MG63 (cell line): ENCODE data around the gene DNAJB11. TPM values are rescaled to one million over a fixed set of nuclear protein-coding genes. Genes with fewer than 3 reads are reported as not detected.
"Not testable (repeated sequence)": the region's sequence is repeated elsewhere in the genome, so short reads cannot be mapped to it uniquely, and the experiment has no call there.

Source experiments
- DNase-seq: peaks from one replicate; pipeline ENCODE4 v3.0.0-alpha.2; 2020
- H3K27me3 ChIP-seq: fragments of 250-450 bp; sonication (Bioruptor Pico); 2 replicates; pipeline ENCODE4 v1.5.1; 2020; ENCODE audit warnings: mild to moderate bottlenecking, moderate library complexity
- H3K36me3 ChIP-seq: fragments of 250-450 bp; sonication (Bioruptor Pico); 2 replicates; pipeline ENCODE4 v1.5.1; 2020; ENCODE audit warnings: mild to moderate bottlenecking, moderate library complexity
- H3K4me3 ChIP-seq: fragments of 250-450 bp; sonication (Bioruptor Pico); 2 replicates; pipeline ENCODE4 v1.5.1; 2020; ENCODE audit warnings: mild to moderate bottlenecking, moderate library complexity
- H3K9me3 ChIP-seq: fragments of 250-450 bp; sonication (Bioruptor Pico); 2 replicates; pipeline ENCODE4 v1.5.1; 2020; ENCODE audit warnings: mild to moderate bottlenecking, moderate library complexity
- total RNA-seq: library from RNA; depleted of rRNA; stranded (reverse); fragments of >200 nt; shearing (Covaris generic); gene quantifications from 2 replicates; pipeline ENCODE4 v1.2.3, GENCODE V29; 2014; ENCODE audit warnings: low replicate concordance

DNAJB11 gene
- total RNA-seq, 1 experiment from 2014 or later, result 63.1 TPM

DNA sequence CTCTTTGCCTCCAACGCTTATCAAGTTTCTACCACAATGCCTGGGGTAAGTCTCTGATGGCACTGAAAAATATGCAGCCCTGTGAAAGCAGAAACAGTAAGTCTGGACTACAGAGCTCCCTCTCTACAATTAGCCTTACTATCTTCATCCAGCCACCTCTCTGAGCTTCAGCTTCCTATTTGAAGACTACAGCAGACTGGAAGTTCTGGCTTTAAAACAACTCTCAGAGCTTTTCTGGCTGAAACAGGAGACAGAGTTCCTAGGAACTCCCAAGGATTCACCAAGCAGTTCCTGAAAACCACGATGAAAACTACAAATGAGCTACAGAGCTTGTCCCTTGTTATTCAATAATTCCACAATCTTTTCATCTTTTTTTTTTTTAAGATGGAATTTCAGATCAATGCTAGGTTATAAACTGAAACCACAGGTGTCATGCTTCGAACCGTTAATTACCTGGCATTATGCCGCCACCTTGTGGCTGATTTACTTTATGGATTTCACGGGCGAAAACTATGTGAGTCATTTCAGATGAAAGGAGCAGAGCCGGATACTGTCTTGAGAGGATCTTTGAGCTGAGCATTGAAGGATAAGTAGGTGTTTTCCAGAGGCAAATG lies 30.2 kb upstream of the DNAJB11 start:
- no peaks in the 10 kb centered on the region; the same call in 1 of the 2 replicates for H3K36me3 ChIP-seq
- H3K27me3 ChIP-seq, result no peaks in the 10 kb centered on the region
- H3K4me3 ChIP-seq, result no peak overlapping the region
- no peaks in the 10 kb centered on the region for H3K9me3 ChIP-seq
- peak; percentile 54 for DNase-seq

DNA sequence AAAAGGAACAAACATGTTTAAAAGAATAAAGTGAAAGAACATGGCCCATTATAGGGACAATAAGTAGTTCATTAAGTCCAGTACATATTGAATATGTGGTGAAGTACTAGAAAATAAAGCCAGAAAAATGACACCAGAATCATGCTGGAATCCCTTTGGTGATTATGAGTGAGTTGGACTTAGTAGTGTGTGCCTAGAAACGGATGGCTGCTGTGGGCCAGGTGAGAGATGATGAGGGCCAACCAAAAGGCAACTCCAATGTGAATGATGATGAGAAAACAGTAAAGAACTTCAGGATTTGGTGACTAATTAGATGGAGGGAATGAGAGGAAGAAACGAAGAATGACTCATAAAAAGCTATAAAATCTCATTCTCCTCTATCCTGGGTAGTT lies 29.7 kb upstream of the DNAJB11 start:
- Histone ChIP-seq H3K36me3 (no peaks in the 10 kb centered on the region; the same call in 1 of the 2 replicates), H3K9me3 (no peaks in the 10 kb centered on the region), H3K27me3 (no peaks in the 10 kb centered on the region), H3K4me3 (no peak overlapping the region)
- no peak for DNase-seq

GRCh38 chr3:186544281-186544680 lies 26.2 kb upstream of the DNAJB11 start, which contains the start of gene CRYGS:
Gene CRYGS, minus strand, starts transcription at chr3:186544380. Its CDS starts 54 bp downstream, at chr3:186544326.
- H3K4me3 ChIP-seq, result no peak within 1 kb of the TSS
- no peaks in the 10 kb centered on the region for H3K27me3 ChIP-seq
- no peak for DNase-seq
- H3K36me3 ChIP-seq, result peaks cover 3% of the 10 kb centered on the region; the same call in 1 of the 2 replicates
- H3K9me3 ChIP-seq, result no peaks in the 10 kb centered on the region

DNA sequence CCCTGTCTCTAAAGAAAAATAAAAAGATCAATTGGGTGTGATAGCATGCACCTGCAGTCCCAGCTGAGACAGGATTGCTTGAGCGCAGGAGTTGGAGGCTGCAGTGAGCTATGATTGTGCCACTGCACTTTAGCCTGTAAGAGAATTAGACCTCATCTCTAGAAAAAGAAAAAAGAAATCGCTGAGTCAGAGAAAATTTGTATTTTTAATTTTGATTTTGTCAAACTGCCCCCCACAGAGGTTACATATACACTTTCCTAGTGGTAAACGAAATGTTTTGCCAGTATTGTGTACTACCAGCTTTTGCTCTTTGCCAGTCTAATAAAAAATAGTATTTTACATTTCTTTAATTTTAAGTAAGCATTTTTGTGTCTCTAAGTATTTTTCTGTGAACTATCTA lies 21.0 kb upstream of the DNAJB11 start:
- Histone ChIP-seq H3K4me3 (no peak overlapping the region), H3K27me3 (no peaks in the 10 kb centered on the region), H3K9me3 (no peaks in the 10 kb centered on the region), H3K36me3 (peaks cover 13% of the 10 kb centered on the region)
- no peak for DNase-seq

DNA sequence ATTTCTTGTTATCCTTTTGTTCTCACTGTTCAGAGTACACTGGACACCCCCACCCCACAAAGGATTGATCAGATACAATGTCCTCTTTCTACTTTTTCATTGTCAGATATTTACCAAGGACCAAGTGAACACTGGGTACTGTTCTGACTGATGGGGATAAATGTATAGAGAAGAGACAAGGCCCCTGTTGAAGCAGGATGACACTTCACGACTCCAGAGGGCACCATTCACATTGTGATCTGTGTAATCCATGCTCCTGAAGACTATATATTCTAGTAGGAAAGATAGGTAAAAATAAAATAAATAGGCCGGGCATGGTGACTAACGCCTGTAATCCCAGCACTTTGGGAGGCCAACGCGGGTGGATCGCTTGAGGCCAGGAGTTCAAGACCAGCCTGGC lies 19.1 kb upstream of the DNAJB11 start:
- Histone ChIP-seq H3K36me3 (peaks cover 31% of the 10 kb centered on the region), H3K9me3 (no peaks in the 10 kb centered on the region), H3K27me3 (no peaks in the 10 kb centered on the region), H3K4me3 (no peak overlapping the region)
- DNase-seq, result no peak

GRCh38 chr3:186552408-186553031 lies 18.0 kb upstream of the DNAJB11 start:
- Histone ChIP-seq H3K27me3 (no peaks in the 10 kb centered on the region), H3K4me3 (no peak overlapping the region), H3K9me3 (no peaks in the 10 kb centered on the region), H3K36me3 (peaks cover 41% of the 10 kb centered on the region)
- DNase-seq, result no peak

DNA sequence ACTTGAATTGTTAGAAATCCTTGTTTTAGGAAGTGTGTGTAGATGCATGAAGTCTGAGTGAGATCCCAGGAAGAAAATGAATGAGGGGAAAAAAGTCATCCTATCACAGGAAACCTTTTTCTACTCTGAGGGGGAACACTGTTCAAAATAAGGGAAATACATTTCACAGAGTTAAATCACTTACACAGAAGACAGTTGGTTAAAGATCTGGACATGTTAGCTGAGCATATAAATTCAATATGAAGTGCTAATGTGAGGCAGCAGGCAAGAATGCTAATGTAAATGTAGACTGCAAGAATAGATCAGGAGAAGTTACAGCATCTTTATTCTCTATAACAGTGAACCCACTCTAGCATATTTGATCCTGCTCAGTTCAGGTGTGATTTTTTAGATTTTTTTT lies 5.9 kb upstream of the DNAJB11 start:
- Histone ChIP-seq H3K27me3 (no peaks in the 10 kb centered on the region), H3K36me3 (peaks cover 11% of the 10 kb centered on the region; the same call in 1 of the 2 replicates), H3K9me3 (no peaks in the 10 kb centered on the region), H3K4me3 (no peak overlapping the region)
- no peak for DNase-seq

DNA sequence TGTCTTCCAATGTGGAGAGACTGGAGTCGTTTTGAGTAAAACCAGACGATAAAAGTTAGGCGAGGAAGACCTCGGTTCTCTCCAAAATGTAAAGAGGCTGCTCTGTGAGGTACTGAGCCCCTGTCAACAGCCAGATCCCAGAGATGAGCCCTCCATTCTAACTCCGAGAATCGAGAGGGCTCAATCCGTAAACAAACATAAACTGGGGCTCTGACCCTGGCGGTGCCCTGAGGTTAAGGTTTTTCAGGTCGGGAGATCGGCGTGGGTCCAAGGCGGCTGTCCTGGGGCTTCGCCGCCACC lies 3.8 kb upstream of the DNAJB11 start:
- H3K9me3 ChIP-seq, result no peaks in the 10 kb centered on the region
- peaks cover 7% of the 10 kb centered on the region; the same call in 1 of the 2 replicates for H3K36me3 ChIP-seq
- peak overlapping the region; percentile 98 for H3K4me3 ChIP-seq
- H3K27me3 ChIP-seq, result no peaks in the 10 kb centered on the region
- no peak for DNase-seq

DNA sequence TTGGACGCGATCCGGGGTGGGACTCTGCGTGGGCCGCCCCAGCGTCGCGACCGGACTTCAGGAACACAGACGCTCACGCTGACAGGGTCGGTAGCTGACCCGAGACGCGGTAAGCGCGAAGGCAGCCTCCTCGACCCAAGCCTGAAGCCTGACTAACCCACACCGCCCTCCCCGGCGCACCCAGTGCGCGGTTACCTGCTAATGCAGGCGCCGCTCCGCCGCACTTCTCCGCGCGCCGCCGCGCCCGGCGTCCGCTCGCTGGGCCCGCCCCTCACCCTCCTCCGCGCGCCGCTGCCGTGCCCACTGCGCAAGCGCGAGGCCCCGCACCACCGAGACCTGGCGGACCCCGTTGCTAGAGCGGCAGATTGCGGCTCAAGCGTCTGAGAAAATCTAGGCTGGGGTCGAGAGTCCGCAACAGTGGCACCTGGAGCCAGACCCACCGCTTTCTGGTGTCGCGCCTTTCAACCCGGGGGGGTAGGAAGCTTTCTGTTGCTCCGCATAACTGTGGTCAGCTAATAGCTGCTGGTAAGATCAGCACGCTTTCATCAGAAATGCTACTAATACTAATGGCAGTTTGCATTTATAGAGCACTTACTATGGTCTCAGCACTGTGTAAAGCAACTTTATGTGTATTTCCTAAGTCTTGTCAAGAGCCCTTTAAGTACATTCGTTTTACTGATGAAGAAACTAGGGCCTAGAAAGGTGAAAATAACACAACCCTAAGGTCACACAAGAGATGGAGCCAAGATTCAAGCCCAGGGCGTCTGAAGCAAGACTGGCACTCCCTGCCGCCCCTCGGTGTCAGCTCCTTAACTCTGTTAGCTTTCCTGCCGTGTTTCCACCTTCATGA lies 3.2 kb upstream of the DNAJB11 start, which contains the start of gene TBCCD1:
Gene TBCCD1, minus strand, starts transcription at position 268 of the 850 bp plus-strand sequence. CDS start 3,010 bp downstream, outside the sequence.
- no peaks in the 10 kb centered on the region for H3K27me3 ChIP-seq
- H3K36me3 ChIP-seq, result peaks cover 6% of the 10 kb centered on the region; the same call in 1 of the 2 replicates
- H3K9me3 ChIP-seq, result no peaks in the 10 kb centered on the region
- peak within 1 kb of the TSS; percentile 98 for H3K4me3 ChIP-seq
- peak; percentile 88 for DNase-seq

DNA sequence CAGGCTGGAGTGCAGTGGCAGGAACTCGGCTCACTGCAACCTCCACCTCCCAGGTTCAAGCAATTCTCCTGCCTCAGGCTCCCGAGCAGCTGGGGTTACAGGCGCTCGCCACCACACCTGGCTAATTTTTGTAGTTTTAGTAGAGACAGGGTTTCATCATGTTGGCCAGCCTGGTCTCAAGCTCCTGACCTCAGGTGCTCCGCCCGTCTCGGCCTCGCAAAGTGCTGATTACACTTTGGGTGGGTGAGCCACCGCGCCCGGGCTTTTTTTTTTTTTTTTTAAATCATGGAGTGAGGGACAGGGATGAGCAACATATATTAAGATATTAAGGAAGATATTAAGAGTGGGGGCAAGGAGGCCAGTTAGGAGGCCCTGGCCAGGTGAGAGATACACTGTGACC lies 1.2 kb upstream of the DNAJB11 start:
- DNase-seq, H3K9me3 ChIP-seq, H3K27me3 ChIP-seq: not testable (repeated sequence)
- Histone ChIP-seq H3K4me3 (peak overlapping the region; percentile 94), H3K36me3 (peaks cover 22% of the 10 kb centered on the region)

- H3K36me3 ChIP-seq, result peaks cover 26% of the 10 kb centered on the region
- DNase-seq, result no peak
- H3K27me3 ChIP-seq, result no peaks in the 10 kb centered on the region
- peak overlapping the region; percentile 94 for H3K4me3 ChIP-seq
- H3K9me3 ChIP-seq, result no peaks in the 10 kb centered on the region
Measured at GRCh38 chr3:186569779-186570095, 783 bp upstream of the DNAJB11 start.

DNA sequence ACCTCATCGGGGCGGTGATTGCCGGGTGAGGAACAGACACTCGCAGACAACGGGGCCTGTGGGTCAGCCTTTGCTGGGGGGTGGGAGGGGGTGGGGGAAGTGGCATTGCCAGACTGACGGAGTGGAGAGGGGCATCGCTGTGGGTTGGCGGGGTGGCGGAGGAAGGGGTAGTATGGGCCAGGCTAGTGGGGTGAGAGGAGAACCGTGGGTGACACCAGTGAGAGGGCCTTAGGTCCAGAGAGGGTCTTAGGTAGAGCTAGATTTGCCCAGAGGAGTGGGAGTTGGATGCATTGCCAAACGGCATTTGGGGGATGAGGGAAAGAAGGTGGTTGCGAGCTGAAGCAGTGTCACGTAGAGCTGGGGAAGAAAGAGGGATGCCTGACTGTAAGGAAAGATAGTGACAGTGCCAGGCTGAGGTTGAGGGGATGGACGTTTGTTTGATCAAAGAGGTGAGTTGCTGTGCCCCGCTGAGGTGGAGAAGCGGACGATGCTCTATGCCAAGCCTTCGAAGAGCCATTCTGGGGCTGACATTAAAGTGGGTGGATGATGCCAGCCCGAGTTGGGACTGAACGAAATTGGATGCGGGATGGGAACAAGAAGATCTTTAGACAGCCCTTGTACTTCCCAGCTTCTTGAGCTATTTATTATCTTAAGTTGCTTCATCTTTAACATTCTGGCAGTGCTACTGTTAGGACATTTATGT lies 572 bp downstream of the DNAJB11 start:
- H3K27me3 ChIP-seq, result no peaks in the 10 kb centered on the region
- DNase-seq, result no peak
- H3K4me3 ChIP-seq, result peak overlapping the region; percentile 94
- H3K9me3 ChIP-seq, result no peaks in the 10 kb centered on the region
- H3K36me3 ChIP-seq, result peaks cover 39% of the 10 kb centered on the region

- no peak for DNase-seq
- Histone ChIP-seq H3K4me3 (peak overlapping the region; percentile 94), H3K9me3 (no peaks in the 10 kb centered on the region), H3K27me3 (no peaks in the 10 kb centered on the region), H3K36me3 (peaks cover 44% of the 10 kb centered on the region)
Measured at GRCh38 chr3:186571644-186572013, 1.1 kb downstream of the DNAJB11 start.

- H3K4me3 ChIP-seq, result no peak overlapping the region
- H3K27me3 ChIP-seq, result no peaks in the 10 kb centered on the region
- H3K9me3 ChIP-seq, result no peaks in the 10 kb centered on the region
- no peak for DNase-seq
- peaks cover 86% of the 10 kb centered on the region for H3K36me3 ChIP-seq
Measured at GRCh38 chr3:186577521-186577920, 7.0 kb downstream of the DNAJB11 start.

GRCh38 chr3:186580785-186581184 lies 10.3 kb downstream of the DNAJB11 start:
- Histone ChIP-seq H3K27me3 (no peaks in the 10 kb centered on the region), H3K9me3 (no peaks in the 10 kb centered on the region), H3K4me3 (no peak overlapping the region), H3K36me3 (peaks cover 84% of the 10 kb centered on the region)
- DNase-seq, result no peak

GRCh38 chr3:186582541-186582940 lies 12.0 kb downstream of the DNAJB11 start:
- Histone ChIP-seq H3K4me3 (no peak overlapping the region), H3K36me3 (peaks cover 69% of the 10 kb centered on the region), H3K9me3 (no peaks in the 10 kb centered on the region), H3K27me3 (no peaks in the 10 kb centered on the region)
- DNase-seq, result no peak

GRCh38 chr3:186583831-186584230 lies 13.3 kb downstream of the DNAJB11 start:
- H3K27me3 ChIP-seq, result no peaks in the 10 kb centered on the region
- no peaks in the 10 kb centered on the region for H3K9me3 ChIP-seq
- no peak overlapping the region for H3K4me3 ChIP-seq
- DNase-seq, result no peak
- peaks cover 60% of the 10 kb centered on the region for H3K36me3 ChIP-seq
